GM23338 (cell line): ENCODE results near the gene FGF4. TPM values are rescaled to one million over a fixed set of nuclear protein-coding genes. Genes with fewer than 3 reads are reported as not detected.

Experiments used
- ATAC-seq: fragments of 200-7000 bp; cut with Tn5 transposase; 3 replicates; pipeline ENCODE4 v1.9.1; 2020
- DNase-seq: peaks from one replicate; pipeline ENCODE4 v3.0.0-alpha.2; 2015; ENCODE audit warnings: low spot score
- H2AFZ ChIP-seq: fragments of 200-600 bp; sonication (generic); 2 replicates; pipeline ENCODE4 v1.8.0; 2016; ENCODE audit warnings: antibody characterized with exemption, mild to moderate bottlenecking, moderate library complexity
- H3F3A ChIP-seq: fragments of 200-600 bp; sonication (generic); replicated peaks from 2 replicates; pipeline ENCODE4 v1.8.0; 2017; ENCODE audit warnings: antibody characterized with exemption, mixed run types, low read depth
- H3K27ac ChIP-seq: fragments of 200-600 bp; sonication (generic); 2 replicates; pipeline ENCODE4 v1.6.1; 2016; ENCODE audit warnings: low read depth
- H3K27me3 ChIP-seq: fragments of 200-600 bp; sonication (generic); 2 replicates; pipeline ENCODE4 v1.8.0; 2016; ENCODE audit warnings: mild to moderate bottlenecking, mixed run types, moderate library complexity; ENCODE audit not compliant: insufficient read depth
- H3K36me3 ChIP-seq: fragments of 200-600 bp; sonication (generic); 2 replicates; pipeline ENCODE4 v1.8.0; 2016; ENCODE audit warnings: mild to moderate bottlenecking; ENCODE audit not compliant: insufficient read depth
- H3K4me1 ChIP-seq: fragments of 200-600 bp; sonication (generic); 2 replicates; pipeline ENCODE4 v1.8.0; 2016; ENCODE audit warnings: mild to moderate bottlenecking, moderate library complexity; ENCODE audit not compliant: insufficient read depth
- H3K4me2 ChIP-seq: fragments of 200-600 bp; sonication (generic); 2 replicates; pipeline ENCODE4 v1.7.1; 2017; ENCODE audit warnings: mixed run types
- H3K4me3 ChIP-seq: fragments of 200-600 bp; sonication (generic); 2 replicates; pipeline ENCODE4 v1.6.1; 2016; ENCODE audit warnings: mixed run types
- H3K79me2 ChIP-seq: fragments of 200-600 bp; sonication (generic); replicated peaks from 2 replicates; pipeline ENCODE4 v1.8.0; 2017; ENCODE audit warnings: mild to moderate bottlenecking; ENCODE audit not compliant: insufficient read depth
- H3K9me2 ChIP-seq: fragments of 200-600 bp; sonication (generic); 2 replicates; pipeline ENCODE4 v1.8.0; 2017; ENCODE audit not compliant: insufficient read depth
- H4K20me1 ChIP-seq: fragments of 200-600 bp; sonication (generic); replicated peaks from 2 replicates; pipeline ENCODE4 v1.8.0; 2017; ENCODE audit warnings: mild to moderate bottlenecking; ENCODE audit not compliant: insufficient read depth
- H3K27ac Mint-ChIP-seq: 2 replicates; pipeline ENCODE4 v1.8.0; 2020; ENCODE audit warnings: inconsistent platforms, mild to moderate bottlenecking, moderate library complexity, mixed read lengths
- H3K27me3 Mint-ChIP-seq: 3 replicates; pipeline ENCODE4 v1.8.0; 2022; ENCODE audit warnings: low read depth, mild to moderate bottlenecking, moderate library complexity, mixed read lengths, inconsistent platforms; ENCODE audit not compliant: insufficient read depth, poor library complexity
- H3K36me3 Mint-ChIP-seq: 3 replicates; pipeline ENCODE4 v1.8.0; 2021; ENCODE audit warnings: low read depth, mild to moderate bottlenecking, inconsistent platforms, moderate library complexity, mixed read lengths
- H3K4me1 Mint-ChIP-seq: 3 replicates; pipeline ENCODE4 v1.8.0; 2020; ENCODE audit warnings: mild to moderate bottlenecking, inconsistent platforms, mixed read lengths
- H3K4me3 Mint-ChIP-seq: 3 replicates; pipeline ENCODE4 v1.8.0; 2021; ENCODE audit warnings: moderate library complexity, mild to moderate bottlenecking, inconsistent platforms, mixed read lengths
- H3K9me3 Mint-ChIP-seq: 3 replicates; pipeline ENCODE4 v1.8.0; 2020; ENCODE audit warnings: moderate library complexity, mild to moderate bottlenecking, inconsistent platforms, mixed read lengths
- ETS1 ChIP-seq: IDR thresholded peaks from 2 replicates; pipeline ENCODE4 v1.6.1; 2016; ENCODE audit warnings: antibody characterized with exemption
- EZH2 ChIP-seq: fragments of 200-600 bp; sonication (generic); IDR thresholded peaks from one replicate; pipeline ENCODE4 v1.8.0; 2017; ENCODE audit warnings: antibody characterized with exemption, mild to moderate bottlenecking, low read depth; ENCODE audit not compliant: unreplicated experiment
- EZH2phosphoT487 ChIP-seq: fragments of 200-600 bp; sonication (generic); IDR thresholded peaks from one replicate; pipeline ENCODE4 v1.8.1; 2018; ENCODE audit warnings: antibody characterized with exemption; ENCODE audit not compliant: unreplicated experiment
- JUNB ChIP-seq: IDR thresholded peaks from one replicate; pipeline ENCODE4 v1.6.1; 2016; ENCODE audit warnings: antibody characterized with exemption; ENCODE audit not compliant: unreplicated experiment
- NANOG ChIP-seq: IDR thresholded peaks from 2 replicates; pipeline ENCODE4 v1.6.1; 2016; ENCODE audit warnings: antibody characterized with exemption, borderline replicate concordance
- POLR2AphosphoS5 ChIP-seq: IDR thresholded peaks from 2 replicates; pipeline ENCODE4 v1.6.1; 2016; ENCODE audit warnings: antibody characterized with exemption, low read depth
- REST ChIP-seq: IDR thresholded peaks from one replicate; pipeline ENCODE4 v1.6.1; 2018; ENCODE audit warnings: antibody characterized with exemption; ENCODE audit not compliant: unreplicated experiment
- STAT1 ChIP-seq: IDR thresholded peaks from one replicate; pipeline ENCODE4 v1.6.1; 2016; ENCODE audit warnings: antibody characterized with exemption; ENCODE audit not compliant: unreplicated experiment
- ZNF114 ChIP-seq: fragments of 250-450 bp; sonication (Bioruptor Pico); IDR thresholded peaks from 2 replicates; pipeline ENCODE4 v1.5.0; 2020; ENCODE audit warnings: mild to moderate bottlenecking, moderate library complexity
- ZNF331 ChIP-seq: fragments of 250-450 bp; sonication (Bioruptor Pico); IDR thresholded peaks from 2 replicates; pipeline ENCODE4 v1.5.0; 2020; ENCODE audit warnings: low read depth, mild to moderate bottlenecking, moderate library complexity
- ZNF462 ChIP-seq: fragments of 250-450 bp; sonication (Bioruptor Pico); IDR thresholded peaks from 2 replicates; pipeline ENCODE4 v1.5.0; 2020; ENCODE audit warnings: mild to moderate bottlenecking, moderate library complexity
- polyA plus RNA-seq: library from polyadenylated mRNA; unstranded; fragments of >200 nt; fragmentation: Nextera tagmentation; extraction: Ambion mirVana; gene quantifications from 2 replicates; pipeline ENCODE4 v1.2.1, GENCODE V29; 2016
- total RNA-seq: library from RNA; depleted of rRNA; stranded (reverse); fragments of >200 nt; shearing (Covaris generic); gene quantifications from 2 replicates; pipeline ENCODE4 v1.2.3, GENCODE V29; 2014

The FGF4 gene
- total and polyA plus RNA-seq, 2 experiments from 2014 or later: 4.8 to 13.1 TPM

- Histone ChIP-seq H3K36me3 (no peaks in the 10 kb centered on the region), H3K79me2 (no peaks in the 10 kb centered on the region), H4K20me1 (no peaks in the 10 kb centered on the region), H3K27ac (no peak overlapping the region), H3K9me2 (no peaks in the 10 kb centered on the region), H3F3A (no peaks in the 10 kb centered on the region), H3K4me2 (peak overlapping the region; percentile 82), H3K4me1 (peaks cover 8% of the 10 kb centered on the region; the same call in 1 of the 2 replicates), H3K27me3 (peaks cover 71% of the 10 kb centered on the region), H2AFZ (peak overlapping the region; percentile 88; the same call in 1 of the 2 replicates), H3K4me3 (peak overlapping the region; percentile 57; the same call in 1 of the 2 replicates)
- Mint-ChIP-seq H3K4me3 (peak overlapping the region; percentile 52; the same call in 2 of the 3 replicates), H3K27me3 (peaks cover 74% of the 10 kb centered on the region), H3K4me1 (peaks cover 4% of the 10 kb centered on the region), H3K27ac (no peak overlapping the region), H3K36me3 (no peaks in the 10 kb centered on the region; the same call in 2 of the 3 replicates), H3K9me3 (peaks cover 3% of the 10 kb centered on the region)
- TF ChIP-seq ZNF331 (CRISPR knock-in tag): no peak
- peak; percentile 20 for TF ChIP-seq EZH2
- DNase-seq (peak; percentile 28), ATAC-seq (peak; percentile 5)
Observed at GRCh38 chr11:69816671-69817070, 41.5 kb upstream of the FGF4 start.

- Histone ChIP-seq H3K4me1 (peaks cover 8% of the 10 kb centered on the region; the same call in 1 of the 2 replicates), H3K79me2 (no peaks in the 10 kb centered on the region), H3K9me2 (no peaks in the 10 kb centered on the region), H3F3A (no peaks in the 10 kb centered on the region), H3K27ac (no peak overlapping the region), H3K4me2 (peak overlapping the region; percentile 82; the same call in 1 of the 2 replicates), H3K27me3 (peaks cover 64% of the 10 kb centered on the region), H3K36me3 (no peaks in the 10 kb centered on the region), H2AFZ (no peak overlapping the region), H4K20me1 (no peaks in the 10 kb centered on the region), H3K4me3 (no peak overlapping the region)
- DNase-seq: no peak
- Mint-ChIP-seq H3K9me3 (peaks cover 3% of the 10 kb centered on the region), H3K27me3 (peaks cover 67% of the 10 kb centered on the region), H3K36me3 (no peaks in the 10 kb centered on the region; the same call in 2 of the 3 replicates), H3K4me3 (no peak overlapping the region; the same call in 2 of the 3 replicates), H3K4me1 (peaks cover 4% of the 10 kb centered on the region), H3K27ac (no peak overlapping the region)
- ATAC-seq: no peak
- TF ChIP-seq ZNF462 (CRISPR knock-in tag) (no peak), ZNF331 (CRISPR knock-in tag) (no peak), POLR2AphosphoS5 (no peak), EZH2 (no peak), ETS1 (no peak), NANOG (no peak), STAT1 (no peak), ZNF114 (CRISPR knock-in tag) (no peak), REST (no peak), EZH2phosphoT487 (no peak), JUNB (no peak)
Observed at GRCh38 chr11:69815973-69816372, 40.8 kb upstream of the FGF4 start.
